ENCODE measurements around the gene CEMP1.
"Not testable (repeated sequence)": the region's sequence is repeated elsewhere in the genome, so short reads cannot be mapped to it uniquely, and the experiment has no call there.

CEMP1 gene, protein sequence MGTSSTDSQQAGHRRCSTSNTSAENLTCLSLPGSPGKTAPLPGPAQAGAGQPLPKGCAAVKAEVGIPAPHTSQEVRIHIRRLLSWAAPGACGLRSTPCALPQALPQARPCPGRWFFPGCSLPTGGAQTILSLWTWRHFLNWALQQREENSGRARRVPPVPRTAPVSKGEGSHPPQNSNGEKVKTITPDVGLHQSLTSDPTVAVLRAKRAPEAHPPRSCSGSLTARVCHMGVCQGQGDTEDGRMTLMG

GRCh38 chr16:2531371-2531695, at the start of gene CEMP1:
Gene CEMP1, minus strand, starts transcription at chr16:2531408. Its CDS starts 335 bp downstream, at chr16:2531073.
- DNase-seq: no peak

DNA sequence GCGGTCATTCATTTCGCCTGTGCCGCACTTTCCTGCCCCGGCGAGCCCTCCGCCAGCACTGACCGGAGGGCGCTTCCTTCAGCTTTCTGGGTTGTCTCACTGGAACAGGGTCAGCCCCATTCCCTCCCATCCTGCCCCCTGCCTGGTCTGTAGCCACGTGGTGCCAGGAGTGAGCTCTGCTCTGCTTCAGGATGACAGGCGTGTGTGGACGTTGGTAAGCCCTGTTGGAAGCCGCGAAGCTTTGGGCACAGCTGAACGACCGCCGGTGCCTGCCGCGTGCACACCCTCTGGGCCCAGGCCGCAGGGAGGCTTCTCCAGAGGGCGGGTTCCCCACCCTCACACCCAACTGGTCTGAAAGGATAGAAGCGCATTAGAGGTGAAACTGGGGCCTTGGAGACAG, 49.6 kb upstream of the CEMP1 start:
- not testable (repeated sequence) for DNase-seq

DNA sequence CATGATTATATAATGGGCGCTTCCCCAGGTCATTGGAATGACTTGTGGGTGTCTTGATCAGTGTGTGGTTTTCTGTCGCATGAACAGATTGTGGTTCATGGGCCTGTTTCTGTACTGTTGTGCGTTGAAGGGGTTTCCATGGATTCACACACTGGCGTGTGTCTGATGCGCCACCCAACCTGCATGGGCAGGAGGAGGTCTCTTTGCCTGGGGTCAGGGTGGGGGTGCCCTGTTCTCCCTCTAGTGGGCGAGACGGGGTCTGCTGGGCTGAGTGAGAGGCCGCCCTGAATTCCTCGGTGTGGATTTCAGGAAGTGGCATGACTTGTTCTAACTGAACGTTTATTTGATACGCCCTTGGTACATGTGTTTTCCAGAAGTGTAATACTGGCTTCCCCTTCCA, 48.9 kb upstream of the CEMP1 start:
- not testable (repeated sequence) for DNase-seq

DNA sequence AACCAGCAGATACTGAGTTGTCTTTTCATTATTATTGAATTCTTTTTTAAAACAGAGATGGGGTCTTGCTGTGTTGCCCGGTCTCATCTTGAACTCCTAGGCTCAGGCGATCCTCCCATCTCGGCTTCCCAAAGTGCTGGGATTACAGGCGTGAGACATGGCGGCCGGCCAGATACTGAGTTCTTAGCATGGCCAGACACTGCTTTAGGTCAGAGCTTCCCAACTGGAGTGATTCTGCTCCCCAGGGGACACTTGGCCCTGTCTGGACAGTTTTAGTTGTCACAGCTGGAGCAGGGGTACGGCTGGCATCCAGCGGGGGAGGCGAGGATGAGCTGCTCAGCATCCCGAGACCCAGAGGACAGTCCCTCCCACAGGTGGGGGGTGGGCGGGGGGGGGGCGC, 47.7 kb upstream of the CEMP1 start:
- DNase-seq: not testable (repeated sequence)

- DNase-seq: not testable (repeated sequence)
These were observed 45.8 kb upstream of the CEMP1 start for GRCh38 chr16:2577044-2577443.

- not testable (repeated sequence) for DNase-seq
These were observed 44.6 kb upstream of the CEMP1 start for GRCh38 chr16:2575839-2576238.

GRCh38 chr16:2572704-2573103, 41.5 kb upstream of the CEMP1 start:
- DNase-seq: not testable (repeated sequence)

- DNase-seq: not testable (repeated sequence)
These were observed 37.4 kb upstream of the CEMP1 start for GRCh38 chr16:2568573-2568972.

GRCh38 chr16:2567506-2567905, 36.3 kb upstream of the CEMP1 start:
- not testable (repeated sequence) for DNase-seq

DNA sequence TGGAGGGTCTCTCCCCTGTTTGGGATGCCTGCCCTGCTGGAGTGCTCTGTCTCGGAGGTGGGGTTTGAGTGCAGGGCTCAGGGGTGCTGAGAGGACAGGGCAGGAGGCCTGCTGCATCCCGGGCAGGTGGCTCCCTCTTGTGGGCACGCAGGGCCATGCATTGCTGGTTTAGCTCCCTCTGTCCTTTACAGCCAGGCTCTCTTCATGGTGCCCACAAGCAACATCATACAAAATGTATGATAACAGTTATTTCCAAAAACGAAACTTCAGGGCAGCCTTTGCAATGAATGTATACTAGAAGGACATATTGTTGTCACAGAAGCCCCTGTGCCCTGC, 29.6 kb upstream of the CEMP1 start:
- peak; percentile 61 for DNase-seq

GRCh38 chr16:2560131-2560797, 29.1 kb upstream of the CEMP1 start:
- DNase-seq: not testable (repeated sequence)

GRCh38 chr16:2557150-2557549, 25.9 kb upstream of the CEMP1 start:
- not testable (repeated sequence) for DNase-seq

- not testable (repeated sequence) for DNase-seq
These were observed 23.7 kb upstream of the CEMP1 start for GRCh38 chr16:2554709-2555425.

DNA sequence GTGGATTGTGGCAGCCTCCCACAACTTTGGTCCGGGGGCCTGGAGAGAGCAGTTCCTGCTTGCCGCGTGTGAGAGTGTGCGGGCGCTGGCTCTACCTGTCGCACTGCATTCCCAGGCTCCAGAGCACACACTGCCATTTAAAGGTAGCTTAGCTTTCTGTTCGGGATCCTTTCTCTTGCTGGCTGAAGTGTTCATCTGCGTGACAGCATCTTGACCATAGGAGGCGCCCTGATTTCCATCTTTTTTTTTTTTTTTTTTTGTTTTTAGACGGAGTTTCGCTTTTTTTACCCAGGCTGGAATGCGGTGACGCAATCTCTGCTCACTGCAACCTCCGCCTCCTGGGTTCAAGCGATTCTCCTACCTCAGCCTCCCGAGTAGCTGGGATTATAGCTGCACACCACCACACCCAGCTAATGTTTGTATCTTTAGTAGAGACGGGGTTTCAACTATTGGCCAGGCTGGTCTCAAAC, 20.2 kb upstream of the CEMP1 start:
- not testable (repeated sequence) for DNase-seq

GRCh38 chr16:2550283-2550878, 19.2 kb upstream of the CEMP1 start:
- not testable (repeated sequence) for DNase-seq

DNA sequence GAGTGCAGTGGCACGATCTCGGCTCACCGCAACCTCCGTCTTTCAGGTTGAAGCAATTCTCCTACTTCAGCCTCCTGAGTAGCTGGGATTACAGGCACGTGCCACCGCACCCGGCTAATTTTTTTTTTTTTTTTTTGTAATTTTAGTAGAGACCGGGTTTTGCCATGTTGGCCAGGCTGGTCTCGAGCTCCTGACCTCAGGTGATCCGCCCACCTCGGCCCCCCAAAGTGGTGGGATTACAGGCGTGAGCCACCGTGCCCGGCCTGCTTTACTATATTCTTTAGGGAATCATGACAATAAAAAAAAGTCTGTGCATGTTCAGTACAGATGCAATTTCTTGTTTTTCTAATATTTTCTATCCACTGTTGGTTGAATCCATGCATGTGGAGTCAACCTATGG, 12.6 kb upstream of the CEMP1 start:
- not testable (repeated sequence) for DNase-seq

DNA sequence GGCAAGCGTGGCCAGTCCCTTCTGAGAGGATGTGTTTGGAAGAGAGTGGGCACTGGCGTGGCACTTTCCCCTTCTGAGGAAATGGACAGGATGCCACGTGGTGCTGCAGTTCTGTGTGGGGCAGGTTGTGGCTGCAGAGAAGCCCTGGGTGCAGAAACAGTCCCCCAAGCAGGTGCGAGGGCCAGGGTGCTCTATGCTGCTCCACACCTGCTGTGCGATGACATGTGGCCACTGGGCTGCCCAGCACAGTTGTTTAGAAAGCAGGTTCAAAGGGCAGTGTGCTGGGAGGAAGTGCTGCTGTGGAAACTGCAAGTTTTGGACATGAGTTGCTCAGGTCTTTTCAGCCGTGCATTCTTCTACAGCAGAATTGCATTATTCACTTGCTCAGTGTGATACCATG, 10.2 kb upstream of the CEMP1 start:
- not testable (repeated sequence) for DNase-seq

DNA sequence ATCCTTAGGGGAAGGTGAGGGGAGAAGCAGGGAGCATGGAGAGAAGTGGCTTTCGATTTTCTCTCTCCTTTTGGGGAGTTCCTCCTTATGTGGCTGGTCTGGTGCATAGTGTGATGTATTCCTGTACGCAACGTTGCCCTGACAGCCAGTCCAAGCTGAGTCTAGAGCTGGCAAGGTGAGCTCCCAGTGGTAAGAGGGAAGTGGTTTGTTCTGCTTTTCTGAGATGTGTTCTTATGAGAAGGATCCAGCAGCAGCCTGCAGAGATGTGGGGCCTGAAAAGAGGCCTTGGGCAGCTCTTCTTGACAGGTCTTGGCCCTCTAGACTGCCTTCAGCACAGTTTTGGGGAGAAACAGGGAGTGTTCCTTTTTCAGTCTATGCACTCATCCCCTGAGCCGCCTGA, 9.7 kb upstream of the CEMP1 start:
- DNase-seq: not testable (repeated sequence)

- not testable (repeated sequence) for DNase-seq
These were observed 8.7 kb upstream of the CEMP1 start for GRCh38 chr16:2539845-2540458.

GRCh38 chr16:2539192-2539844, 8.1 kb upstream of the CEMP1 start:
- DNase-seq: not testable (repeated sequence)

DNA sequence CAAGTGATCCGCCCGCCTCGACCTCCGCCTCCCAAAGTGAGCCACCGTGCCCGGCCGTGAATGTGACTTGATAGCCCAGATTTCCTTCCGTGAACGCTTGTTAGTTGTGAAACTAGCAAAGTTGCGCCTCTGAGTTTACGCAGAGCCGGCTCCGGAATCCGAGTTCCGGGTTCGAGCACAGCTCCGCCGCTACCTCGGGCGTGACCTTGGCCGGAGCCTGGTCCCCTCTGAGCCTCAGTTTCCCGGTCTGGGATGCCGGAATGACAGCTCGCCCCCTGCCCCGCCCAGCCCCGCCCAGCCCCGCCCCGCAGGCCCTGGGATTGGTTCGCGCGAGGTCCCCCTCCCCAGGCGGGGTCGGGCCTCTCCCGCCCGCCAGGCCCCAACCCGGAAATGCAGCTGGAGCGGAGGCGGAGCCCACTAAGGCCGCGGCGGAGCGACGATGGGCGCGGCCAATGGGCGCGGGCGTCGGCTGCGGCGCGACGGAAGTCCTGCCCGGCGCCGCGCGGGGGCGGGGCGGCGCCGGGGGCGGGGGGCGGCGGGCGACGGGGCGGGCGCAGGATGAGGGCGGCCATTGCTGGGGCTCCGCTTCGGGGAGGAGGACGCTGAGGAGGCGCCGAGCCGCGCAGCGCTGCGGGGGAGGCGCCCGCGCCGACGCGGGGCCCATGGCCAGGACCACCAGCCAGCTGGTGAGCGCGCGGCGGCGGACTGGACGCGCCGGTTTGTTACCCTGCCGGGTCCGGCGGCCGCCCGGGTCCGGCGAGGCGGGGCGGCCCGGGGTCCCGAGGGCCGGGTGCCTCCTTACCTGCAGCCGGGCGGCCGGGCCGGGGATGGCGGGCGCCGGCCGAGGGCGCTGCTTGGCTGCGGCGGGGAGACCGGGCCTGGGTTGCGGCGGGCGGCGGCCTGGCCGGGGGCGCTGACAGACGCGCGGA, 6.5 kb upstream of the CEMP1 start, which contains the start of gene PDPK1:
TSS of gene PDPK1 (plus strand) at position 571 of the 929 bp plus-strand sequence. CDS start at position 663, 92 bp downstream.
- DNase-seq: peak; percentile 87
